ENCODE data around the gene CBX5. TPM values are rescaled to one million over a fixed set of nuclear protein-coding genes. Genes with fewer than 3 reads are reported as not detected.
"Not testable (repeated sequence)": the region's sequence is repeated elsewhere in the genome, so short reads cannot be mapped to it uniquely, and the experiment has no call there.

Gene CBX5
- total and polyA plus RNA-seq, 2 donors (not counting 1 experiment from before 2014, with no cell fraction given): 27.7 to 64.0 TPM

DNA sequence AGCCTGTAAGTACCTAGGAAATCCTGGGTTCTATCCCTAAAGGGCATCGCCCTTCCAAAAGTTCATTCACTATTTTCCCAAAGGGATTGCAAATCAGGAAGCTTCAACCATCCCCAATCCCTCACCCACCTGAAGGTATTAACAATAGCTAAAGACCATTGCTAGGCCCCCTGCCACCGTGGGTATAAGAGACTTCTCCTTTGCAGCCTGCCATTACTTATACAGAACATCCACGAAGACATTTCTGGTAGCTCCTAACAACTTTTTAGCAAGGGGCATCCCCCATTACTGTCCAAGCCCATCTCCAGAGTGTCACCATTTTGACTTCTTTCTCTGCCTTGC is 90.8 kb downstream of the CBX5 start:
- TF ChIP-seq, protein P1, sequence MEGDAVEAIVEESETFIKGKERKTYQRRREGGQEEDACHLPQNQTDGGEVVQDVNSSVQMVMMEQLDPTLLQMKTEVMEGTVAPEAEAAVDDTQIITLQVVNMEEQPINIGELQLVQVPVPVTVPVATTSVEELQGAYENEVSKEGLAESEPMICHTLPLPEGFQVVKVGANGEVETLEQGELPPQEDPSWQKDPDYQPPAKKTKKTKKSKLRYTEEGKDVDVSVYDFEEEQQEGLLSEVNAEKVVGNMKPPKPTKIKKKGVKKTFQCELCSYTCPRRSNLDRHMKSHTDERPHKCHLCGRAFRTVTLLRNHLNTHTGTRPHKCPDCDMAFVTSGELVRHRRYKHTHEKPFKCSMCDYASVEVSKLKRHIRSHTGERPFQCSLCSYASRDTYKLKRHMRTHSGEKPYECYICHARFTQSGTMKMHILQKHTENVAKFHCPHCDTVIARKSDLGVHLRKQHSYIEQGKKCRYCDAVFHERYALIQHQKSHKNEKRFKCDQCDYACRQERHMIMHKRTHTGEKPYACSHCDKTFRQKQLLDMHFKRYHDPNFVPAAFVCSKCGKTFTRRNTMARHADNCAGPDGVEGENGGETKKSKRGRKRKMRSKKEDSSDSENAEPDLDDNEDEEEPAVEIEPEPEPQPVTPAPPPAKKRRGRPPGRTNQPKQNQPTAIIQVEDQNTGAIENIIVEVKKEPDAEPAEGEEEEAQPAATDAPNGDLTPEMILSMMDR (conservative IDR thresholded peaks at IDR 0.05 in 1 of 2, IDR thresholded peaks at IDR 0.05 in 1 of 2; ENCODE audit: low read depth in 1 of 2, low read length in 2 of 2): no peak
- TF ChIP-seq EZH2 (IDR thresholded peaks at IDR 0.05; ENCODE audit: low read length, missing control alignments): no peak
- Histone ChIP-seq H3K27me3 (ENCODE audit: control insufficient read depth, insufficient read depth, low read length) (peaks cover 3% of the 10 kb centered on the region), H3K9me3 (ENCODE audit: control insufficient read depth, insufficient read depth, low read depth, low read length) (no peaks in the 10 kb centered on the region), H3K4me1 (ENCODE audit: control insufficient read depth, extremely low read depth, insufficient read depth, low read length) (no peaks in the 10 kb centered on the region), H3K4me2 (ENCODE audit: extremely low read depth, insufficient read depth, low read length) (peak overlapping the region; percentile 46), H3K9ac (ENCODE audit: insufficient read depth, low read length) (no peak overlapping the region), H4K20me1 (ENCODE audit: control insufficient read depth, extremely low read depth, insufficient read depth, low read length) (no peaks in the 10 kb centered on the region), H3K79me2 (ENCODE audit: control insufficient read depth, insufficient read depth, low read length) (peaks cover 3% of the 10 kb centered on the region), H3K27ac (ENCODE audit: insufficient read depth, low read length) (no peak overlapping the region), H3K4me3 (replicated peaks in 1 of 4; ENCODE audit: control extremely low read depth in 1 of 4, insufficient read depth in 1 of 4, low read depth in 3 of 4, low read length in 4 of 4) (peak overlapping the region in 2 of 4 experiments; percentile 23 to 42), H2AFZ (ENCODE audit: low read length) (peak overlapping the region; percentile 84), H3K36me3 (ENCODE audit: control insufficient read depth, insufficient read depth, low read length) (no peaks in the 10 kb centered on the region)
- DNase-seq (ENCODE audit: low read depth in 2 of 2): no peak

DNA sequence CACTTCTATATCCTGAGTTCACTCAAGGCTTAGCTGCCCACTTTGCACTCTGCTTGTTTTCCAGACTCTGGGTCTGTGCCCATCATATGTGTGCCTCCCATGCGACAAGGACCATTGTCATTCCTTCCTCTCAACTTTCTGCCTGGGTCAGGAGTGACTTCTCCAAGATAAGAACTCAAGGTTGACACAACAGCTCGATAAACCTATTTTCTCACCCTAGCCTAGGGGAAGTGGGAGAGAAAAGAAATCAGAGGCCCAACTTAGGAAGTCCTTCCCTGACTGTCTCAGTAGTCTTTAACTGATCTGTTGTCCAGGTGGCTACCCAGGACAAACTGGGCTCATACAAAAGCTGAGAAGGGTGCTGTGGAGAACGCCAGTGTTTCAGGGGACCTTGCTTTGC is 92.8 kb downstream of the CBX5 start:
- Histone ChIP-seq H3K27ac (ENCODE audit: insufficient read depth, low read length) (no peak overlapping the region), H3K36me3 (ENCODE audit: control insufficient read depth, insufficient read depth, low read length) (no peaks in the 10 kb centered on the region), H3K4me1 (ENCODE audit: control insufficient read depth, extremely low read depth, insufficient read depth, low read length) (no peaks in the 10 kb centered on the region), H2AFZ (ENCODE audit: low read length) (no peak overlapping the region), H3K4me3 (replicated peaks in 1 of 4; ENCODE audit: control extremely low read depth in 1 of 4, insufficient read depth in 1 of 4, low read depth in 3 of 4, low read length in 4 of 4) (no peak overlapping the region), H3K79me2 (ENCODE audit: control insufficient read depth, insufficient read depth, low read length) (peaks cover 3% of the 10 kb centered on the region), H3K9ac (ENCODE audit: insufficient read depth, low read length) (no peak overlapping the region), H3K4me2 (ENCODE audit: extremely low read depth, insufficient read depth, low read length) (no peak overlapping the region), H3K9me3 (ENCODE audit: control insufficient read depth, insufficient read depth, low read depth, low read length) (no peaks in the 10 kb centered on the region), H3K27me3 (ENCODE audit: control insufficient read depth, insufficient read depth, low read length) (no peaks in the 10 kb centered on the region), H4K20me1 (ENCODE audit: control insufficient read depth, extremely low read depth, insufficient read depth, low read length) (no peaks in the 10 kb centered on the region)
- DNase-seq (ENCODE audit: low read depth in 2 of 2): no peak
- TF ChIP-seq, protein P1 (conservative IDR thresholded peaks at IDR 0.05 in 1 of 2, IDR thresholded peaks at IDR 0.05 in 1 of 2; ENCODE audit: low read depth in 1 of 2, low read length in 2 of 2): no peak
- no peak for TF ChIP-seq EZH2 (IDR thresholded peaks at IDR 0.05; ENCODE audit: low read length, missing control alignments)

DNA sequence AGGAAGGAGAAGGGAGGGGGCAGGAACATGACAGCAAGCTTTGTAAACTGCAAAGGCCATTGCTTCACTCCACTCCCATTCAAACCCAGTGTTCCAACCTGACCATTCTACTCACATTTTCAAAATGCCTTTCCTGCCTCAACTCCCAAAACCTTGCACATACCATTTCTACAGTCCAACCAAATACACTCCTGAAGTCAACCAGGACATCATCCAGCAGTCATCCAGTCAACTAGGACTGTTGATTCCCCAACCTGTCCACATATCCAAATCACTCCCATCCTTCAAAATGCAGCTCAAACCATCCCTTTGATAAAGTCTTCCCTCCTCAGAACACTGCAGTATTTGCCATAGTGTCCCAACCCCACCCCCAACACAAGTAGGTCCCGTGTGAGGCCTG is 94.0 kb downstream of the CBX5 start:
- Histone ChIP-seq H3K4me1 (ENCODE audit: control insufficient read depth, extremely low read depth, insufficient read depth, low read length) (no peaks in the 10 kb centered on the region), H3K9ac (ENCODE audit: insufficient read depth, low read length) (no peak overlapping the region), H3K36me3 (ENCODE audit: control insufficient read depth, insufficient read depth, low read length) (no peaks in the 10 kb centered on the region), H3K27ac (ENCODE audit: insufficient read depth, low read length) (no peak overlapping the region), H4K20me1 (ENCODE audit: control insufficient read depth, extremely low read depth, insufficient read depth, low read length) (no peaks in the 10 kb centered on the region), H3K79me2 (ENCODE audit: control insufficient read depth, insufficient read depth, low read length) (peaks cover 3% of the 10 kb centered on the region), H3K4me3 (replicated peaks in 1 of 4; ENCODE audit: control extremely low read depth in 1 of 4, insufficient read depth in 1 of 4, low read depth in 3 of 4, low read length in 4 of 4) (no peak overlapping the region), H3K9me3 (ENCODE audit: control insufficient read depth, insufficient read depth, low read depth, low read length) (no peaks in the 10 kb centered on the region), H2AFZ (ENCODE audit: low read length) (no peak overlapping the region), H3K27me3 (ENCODE audit: control insufficient read depth, insufficient read depth, low read length) (no peaks in the 10 kb centered on the region), H3K4me2 (ENCODE audit: extremely low read depth, insufficient read depth, low read length) (no peak overlapping the region)
- TF ChIP-seq, protein P1 (conservative IDR thresholded peaks at IDR 0.05 in 1 of 2, IDR thresholded peaks at IDR 0.05 in 1 of 2; ENCODE audit: low read depth in 1 of 2, low read length in 2 of 2): no peak
- no peak for TF ChIP-seq EZH2 (IDR thresholded peaks at IDR 0.05; ENCODE audit: low read length, missing control alignments)
- no peak for DNase-seq (ENCODE audit: low read depth in 2 of 2)

DNA sequence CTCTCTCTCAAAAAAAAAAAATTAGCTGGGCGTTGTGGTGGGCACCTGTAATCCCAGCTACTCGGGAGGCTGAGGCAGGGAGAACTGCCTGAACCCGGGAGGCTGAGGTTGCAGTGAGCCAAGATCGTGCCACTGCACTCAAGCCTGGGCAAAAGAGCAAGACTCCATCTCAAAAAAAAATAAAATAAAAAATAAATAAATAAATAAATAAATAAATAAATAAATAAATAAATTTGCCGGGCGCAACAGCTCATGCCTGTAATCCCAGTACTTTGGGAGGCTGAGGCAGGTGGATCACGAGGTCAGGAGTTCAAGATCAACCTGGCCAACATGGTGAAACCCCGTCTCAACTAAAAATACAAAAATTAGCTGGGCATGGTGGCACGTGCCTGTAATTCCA is 94.6 kb downstream of the CBX5 start:
- not testable (repeated sequence) for H3K4me2 ChIP-seq (ENCODE audit: extremely low read depth, insufficient read depth, low read length); H3K9me3 ChIP-seq (ENCODE audit: control insufficient read depth, insufficient read depth, low read depth, low read length); H3K4me1 ChIP-seq (ENCODE audit: control insufficient read depth, extremely low read depth, insufficient read depth, low read length); H3K27ac ChIP-seq (ENCODE audit: insufficient read depth, low read length); H3K36me3 ChIP-seq (ENCODE audit: control insufficient read depth, insufficient read depth, low read length); H3K27me3 ChIP-seq (ENCODE audit: control insufficient read depth, insufficient read depth, low read length); H3K4me3 ChIP-seq (replicated peaks in 1 of 4; ENCODE audit: control extremely low read depth in 1 of 4, insufficient read depth in 1 of 4, low read depth in 3 of 4, low read length in 4 of 4); H3K79me2 ChIP-seq (ENCODE audit: control insufficient read depth, insufficient read depth, low read length); H4K20me1 ChIP-seq (ENCODE audit: control insufficient read depth, extremely low read depth, insufficient read depth, low read length); H2AFZ ChIP-seq (ENCODE audit: low read length); DNase-seq (ENCODE audit: low read depth in 2 of 2); H3K9ac ChIP-seq (ENCODE audit: insufficient read depth, low read length)
